Effector memory CD8-positive, alpha-beta T cell (primary cell): Measurements from ENCODE around the gene BTNL9.

Experiments
- ATAC-seq: fragments of 150-1000 bp; cut with Tn5 transposase; replicated peaks from 2 replicates; pipeline ENCODE4 v1.10.0; 2021; ENCODE audit warnings: mild to moderate bottlenecking, moderate library complexity
- DNase-seq, 3 experiments: peaks; one replicate each; pipeline ENCODE4 v3.0.0; 2021
- H3K27ac Mint-ChIP-seq, 2 donors: one replicate each; pipeline ENCODE4 v1.8.0; 2022; ENCODE audit warnings: mild to moderate bottlenecking in 2 of 2, mixed read lengths in 2 of 2, moderate library complexity in 2 of 2
- H3K27me3 Mint-ChIP-seq, 2 donors: one replicate each; pipeline ENCODE4 v1.8.0; 2022; ENCODE audit warnings: mixed read lengths in 2 of 2
- H3K36me3 Mint-ChIP-seq: one replicate; pipeline ENCODE4 v1.8.0; 2022; ENCODE audit warnings: mild to moderate bottlenecking, moderate library complexity, mixed read lengths; ENCODE audit not compliant: insufficient read depth
- H3K4me1 Mint-ChIP-seq, 2 donors: one replicate each; pipeline ENCODE4 v1.8.0; 2022; ENCODE audit warnings: low read depth in 2 of 2, mixed read lengths in 2 of 2
- H3K4me3 Mint-ChIP-seq, 2 donors: one replicate each; pipeline ENCODE4 v1.8.0; 2022; ENCODE audit warnings: mild to moderate bottlenecking in 2 of 2, mixed read lengths in 2 of 2, moderate library complexity in 2 of 2
- H3K9me3 Mint-ChIP-seq, 2 donors: one replicate each; pipeline ENCODE4 v1.8.0; 2022; ENCODE audit warnings: mixed read lengths in 2 of 2

BTNL9 gene

GRCh38 chr5:181059297-181060230 lies 19.5 kb downstream of the BTNL9 start:
- Mint-ChIP-seq H3K36me3 (peaks cover under 1% of the 10 kb centered on the region), H3K27ac (no peak overlapping the region), H3K4me3 (no peak overlapping the region), H3K27me3 (peaks cover 79 to 100% of the 10 kb centered on the region in 2 donors), H3K9me3 (no peaks in the 10 kb centered on the region), H3K4me1 (peaks cover 0 to under 1% of the 10 kb centered on the region in 2 donors)
- DNase-seq, result no peak
- no peak for ATAC-seq

- Mint-ChIP-seq H3K4me1 (no peaks in the 10 kb centered on the region), H3K4me3 (no peak overlapping the region), H3K27ac (no peak overlapping the region), H3K27me3 (peaks cover 76 to 100% of the 10 kb centered on the region in 2 donors), H3K36me3 (no peaks in the 10 kb centered on the region), H3K9me3 (no peaks in the 10 kb centered on the region)
- DNase-seq (no peak), ATAC-seq (no peak)
Measured at GRCh38 chr5:181060231-181060590, 20.1 kb downstream of the BTNL9 start.

GRCh38 chr5:181060924-181061323 lies 20.9 kb downstream of the BTNL9 start:
- H3K36me3 Mint-ChIP-seq, result no peaks in the 10 kb centered on the region
- H3K4me1 Mint-ChIP-seq, result no peaks in the 10 kb centered on the region
- no peak for DNase-seq
- no peak overlapping the region for H3K27ac Mint-ChIP-seq
- H3K4me3 Mint-ChIP-seq, result no peak overlapping the region
- peaks cover 76 to 100% of the 10 kb centered on the region in 2 donors for H3K27me3 Mint-ChIP-seq
- no peak for ATAC-seq
- H3K9me3 Mint-ChIP-seq, result no peaks in the 10 kb centered on the region

GRCh38 chr5:181061645-181062044 lies 21.6 kb downstream of the BTNL9 start:
- Mint-ChIP-seq H3K27me3 (peaks cover 76 to 100% of the 10 kb centered on the region in 2 donors), H3K27ac (no peak overlapping the region), H3K9me3 (no peaks in the 10 kb centered on the region), H3K36me3 (no peaks in the 10 kb centered on the region), H3K4me1 (no peaks in the 10 kb centered on the region), H3K4me3 (no peak overlapping the region)
- DNase-seq (no peak), ATAC-seq (no peak)

- Mint-ChIP-seq H3K4me1 (no peaks in the 10 kb centered on the region), H3K9me3 (no peaks in the 10 kb centered on the region), H3K36me3 (no peaks in the 10 kb centered on the region), H3K4me3 (no peak overlapping the region), H3K27ac (no peak overlapping the region), H3K27me3 (peaks cover 82 to 100% of the 10 kb centered on the region in 2 donors)
- DNase-seq (no peak), ATAC-seq (no peak)
Measured at GRCh38 chr5:181062631-181063030, 22.6 kb downstream of the BTNL9 start.

GRCh38 chr5:181063514-181063913 lies 23.4 kb downstream of the BTNL9 start:
- no peak for ATAC-seq
- H3K27me3 Mint-ChIP-seq, result peaks cover 82 to 100% of the 10 kb centered on the region in 2 donors
- H3K4me3 Mint-ChIP-seq, result no peak overlapping the region
- no peak for DNase-seq
- no peaks in the 10 kb centered on the region for H3K9me3 Mint-ChIP-seq
- H3K4me1 Mint-ChIP-seq, result no peaks in the 10 kb centered on the region
- no peaks in the 10 kb centered on the region for H3K36me3 Mint-ChIP-seq
- H3K27ac Mint-ChIP-seq, result no peak overlapping the region

- DNase-seq (no peak), ATAC-seq (no peak)
- Mint-ChIP-seq H3K27me3 (peaks cover 86 to 100% of the 10 kb centered on the region in 2 donors), H3K36me3 (no peaks in the 10 kb centered on the region), H3K4me3 (no peak overlapping the region), H3K9me3 (no peaks in the 10 kb centered on the region), H3K4me1 (no peaks in the 10 kb centered on the region), H3K27ac (no peak overlapping the region)
Measured at GRCh38 chr5:181064987-181065386, 24.9 kb downstream of the BTNL9 start.

- peaks cover 80 to 85% of the 10 kb centered on the region in 2 donors for H3K27me3 Mint-ChIP-seq
- no peak overlapping the region for H3K27ac Mint-ChIP-seq
- no peak for DNase-seq
- no peaks in the 10 kb centered on the region for H3K36me3 Mint-ChIP-seq
- no peak overlapping the region for H3K4me3 Mint-ChIP-seq
- H3K9me3 Mint-ChIP-seq, result no peaks in the 10 kb centered on the region
- H3K4me1 Mint-ChIP-seq, result no peaks in the 10 kb centered on the region
- no peak for ATAC-seq
Measured at GRCh38 chr5:181069767-181070491, 29.9 kb downstream of the BTNL9 start.

GRCh38 chr5:181070523-181070922 lies 30.5 kb downstream of the BTNL9 start:
- ATAC-seq, result no peak
- no peak overlapping the region for H3K27ac Mint-ChIP-seq
- peaks cover 80 to 85% of the 10 kb centered on the region in 2 donors for H3K27me3 Mint-ChIP-seq
- no peaks in the 10 kb centered on the region for H3K36me3 Mint-ChIP-seq
- no peaks in the 10 kb centered on the region for H3K9me3 Mint-ChIP-seq
- H3K4me1 Mint-ChIP-seq, result no peaks in the 10 kb centered on the region
- H3K4me3 Mint-ChIP-seq, result no peak overlapping the region
- no peak for DNase-seq

GRCh38 chr5:181071257-181071656 lies 31.2 kb downstream of the BTNL9 start:
- DNase-seq (no peak), ATAC-seq (no peak)
- no peaks in the 10 kb centered on the region for H3K9me3 Mint-ChIP-seq
- H3K36me3 Mint-ChIP-seq, result no peaks in the 10 kb centered on the region
- no peak overlapping the region for H3K27ac Mint-ChIP-seq
- H3K27me3 Mint-ChIP-seq, result peaks cover 72 to 85% of the 10 kb centered on the region in 2 donors
- no peak overlapping the region for H3K4me3 Mint-ChIP-seq
- no peaks in the 10 kb centered on the region for H3K4me1 Mint-ChIP-seq

- no peak overlapping the region for H3K4me3 Mint-ChIP-seq
- no peaks in the 10 kb centered on the region for H3K36me3 Mint-ChIP-seq
- ATAC-seq, result no peak
- DNase-seq, result no peak
- H3K4me1 Mint-ChIP-seq, result no peaks in the 10 kb centered on the region
- peaks cover 28 to 76% of the 10 kb centered on the region in 2 donors for H3K27me3 Mint-ChIP-seq
- H3K27ac Mint-ChIP-seq, result no peak overlapping the region
- H3K9me3 Mint-ChIP-seq, result no peaks in the 10 kb centered on the region
Measured at GRCh38 chr5:181076920-181077319, 36.9 kb downstream of the BTNL9 start.

- DNase-seq (no peak), ATAC-seq (no peak)
- H3K4me3 Mint-ChIP-seq, result no peak overlapping the region
- H3K27ac Mint-ChIP-seq, result no peak overlapping the region
- peaks cover 0 to 2% of the 10 kb centered on the region in 2 donors for H3K4me1 Mint-ChIP-seq
- H3K27me3 Mint-ChIP-seq, result peaks cover 28 to 83% of the 10 kb centered on the region in 2 donors
- H3K9me3 Mint-ChIP-seq, result no peaks in the 10 kb centered on the region
- no peaks in the 10 kb centered on the region for H3K36me3 Mint-ChIP-seq
Measured at GRCh38 chr5:181081989-181082388, 41.9 kb downstream of the BTNL9 start.

GRCh38 chr5:181084621-181085195 lies 44.6 kb downstream of the BTNL9 start:
- H3K27ac Mint-ChIP-seq, result no peak overlapping the region
- H3K4me1 Mint-ChIP-seq, result peaks cover 0 to 3% of the 10 kb centered on the region in 2 donors

More at GRCh38 chr5:181084621-181085195, 44.6 kb downstream of the BTNL9 start:
- Mint-ChIP-seq H3K4me3 (no peak overlapping the region), H3K9me3 (no peaks in the 10 kb centered on the region), H3K27me3 (peaks cover 28 to 74% of the 10 kb centered on the region in 2 donors), H3K36me3 (no peaks in the 10 kb centered on the region)
- DNase-seq (no peak), ATAC-seq (no peak)
